OCI-LY3 (cell line): Measurements from ENCODE around the gene SMC1B.
"Not testable (repeated sequence)": the region's sequence is repeated elsewhere in the genome, so short reads cannot be mapped to it uniquely, and the experiment has no call there.

Experiments
- H2AFZ ChIP-seq: fragments of 200-600, 300-600 bp; shearing (Covaris generic); 2 replicates; pipeline ENCODE4 v1.6.0; 2014; ENCODE audit warnings: antibody characterized with exemption, low read depth, low read length
- H3K27ac ChIP-seq: fragments of 200-600, 300-600 bp; sonication (generic); 2 replicates; pipeline ENCODE4 v1.5.1; 2014; ENCODE audit warnings: mild to moderate bottlenecking, low read length, moderate library complexity, mixed read lengths
- H3K27me3 ChIP-seq: fragments of 200-600, 300-600 bp; sonication (generic); 2 replicates; pipeline ENCODE4 v1.6.1; 2014; ENCODE audit warnings: low read depth, low read length, mixed read lengths
- H3K36me3 ChIP-seq: fragments of 200-600, 300-600 bp; sonication (generic); replicated peaks from 2 replicates; pipeline ENCODE3; 2014; ENCODE audit warnings: low read depth, low read length, mixed read lengths
- H3K4me1 ChIP-seq: fragments of 300-600, 200-600 bp; sonication (generic); 2 replicates; pipeline ENCODE4 v1.6.1; 2014; ENCODE audit warnings: low read length, mixed read lengths
- H3K4me2 ChIP-seq: fragments of 200-600, 300-600 bp; sonication (generic); 2 replicates; pipeline ENCODE4 v1.6.1; 2014; ENCODE audit warnings: low read length, mixed read lengths
- H3K4me3 ChIP-seq: fragments of 300-600, 200-600 bp; sonication (generic); 2 replicates; pipeline ENCODE4 v1.5.1; 2014; ENCODE audit warnings: antibody characterized with exemption, mild to moderate bottlenecking, low read length, moderate library complexity
- H3K79me2 ChIP-seq: fragments of 300-600, 200-600 bp; shearing (Covaris generic); 2 replicates; pipeline ENCODE4 v1.6.1; 2014; ENCODE audit warnings: mild to moderate bottlenecking, low read length, mixed read lengths
- H3K9ac ChIP-seq: fragments of 300-600, 200-600 bp; shearing (Covaris generic); 2 replicates; pipeline ENCODE4 v1.6.0; 2014; ENCODE audit warnings: mild to moderate bottlenecking, low read length, moderate library complexity
- H3K9me3 ChIP-seq: fragments of 200-600, 300-600 bp; shearing (Covaris generic); 2 replicates; pipeline ENCODE4 v1.6.1; 2014; ENCODE audit warnings: low read length, mixed read lengths; ENCODE audit not compliant: insufficient read depth
- H4K20me1 ChIP-seq: fragments of 200-600, 300-600 bp; sonication (generic); 2 replicates; pipeline ENCODE4 v1.6.1; 2016; ENCODE audit warnings: low read length, mixed read lengths; ENCODE audit not compliant: insufficient read depth
- CTCF ChIP-seq: fragments of 200-600, 300-600 bp; sonication (generic); IDR thresholded peaks from 2 replicates; pipeline ENCODE4 v1.5.1; 2014; ENCODE audit warnings: antibody characterized with exemption, low read length, low read depth
- EZH2phosphoT487 ChIP-seq: fragments of 200-600 bp; shearing (Covaris generic); IDR thresholded peaks from 2 replicates; pipeline ENCODE4 v1.6.1; 2018; ENCODE audit warnings: antibody characterized with exemption, mixed run types, low read depth

The SMC1B gene

GRCh38 chr22:45353786-45354185, 59.6 kb downstream of the SMC1B start:
- H3K27ac ChIP-seq, result no peak overlapping the region
- no peaks in the 10 kb centered on the region for H3K9me3 ChIP-seq

GRCh38 chr22:45352757-45353156, 60.6 kb downstream of the SMC1B start:
- not testable (repeated sequence) for H3K36me3 ChIP-seq, H3K4me3 ChIP-seq, H3K27me3 ChIP-seq, H2AFZ ChIP-seq, H3K9ac ChIP-seq, H3K4me1 ChIP-seq, H3K27ac ChIP-seq, H3K9me3 ChIP-seq, H3K4me2 ChIP-seq, H3K79me2 ChIP-seq, H4K20me1 ChIP-seq

More at GRCh38 chr22:45353786-45354185, 59.6 kb downstream of the SMC1B start:
- Histone ChIP-seq H4K20me1 (no peaks in the 10 kb centered on the region), H3K36me3 (no peaks in the 10 kb centered on the region), H3K79me2 (no peaks in the 10 kb centered on the region), H2AFZ (no peak overlapping the region), H3K4me3 (no peak overlapping the region), H3K9ac (no peak overlapping the region), H3K4me1 (no peaks in the 10 kb centered on the region), H3K4me2 (no peak overlapping the region), H3K27me3 (no peaks in the 10 kb centered on the region)
- TF ChIP-seq EZH2phosphoT487, result no peak
- TF ChIP-seq CTCF, result no peak

- no peak overlapping the region for H2AFZ ChIP-seq
- H3K4me3 ChIP-seq, result no peak overlapping the region
- H3K9ac ChIP-seq, result no peak overlapping the region
- peaks cover 3% of the 10 kb centered on the region for H3K36me3 ChIP-seq
- H4K20me1 ChIP-seq, result no peaks in the 10 kb centered on the region
- H3K79me2 ChIP-seq, result no peaks in the 10 kb centered on the region
- no peaks in the 10 kb centered on the region for H3K4me1 ChIP-seq
- H3K27ac ChIP-seq, result no peak overlapping the region
- H3K4me2 ChIP-seq, result no peak overlapping the region
- no peak for TF ChIP-seq EZH2phosphoT487
- no peak for TF ChIP-seq CTCF
- H3K27me3 ChIP-seq, result no peaks in the 10 kb centered on the region
- no peaks in the 10 kb centered on the region for H3K9me3 ChIP-seq
These were observed 61.4 kb downstream of the SMC1B start for GRCh38 chr22:45351956-45352355.

GRCh38 chr22:45349916-45350315, 63.5 kb downstream of the SMC1B start:
- H3K4me3 ChIP-seq, result no peak overlapping the region
- H3K27me3 ChIP-seq, result no peaks in the 10 kb centered on the region
- H2AFZ ChIP-seq, result no peak overlapping the region
- H3K4me1 ChIP-seq, result no peaks in the 10 kb centered on the region
- H4K20me1 ChIP-seq, result no peaks in the 10 kb centered on the region
- H3K79me2 ChIP-seq, result no peaks in the 10 kb centered on the region
- TF ChIP-seq CTCF (no peak), EZH2phosphoT487 (no peak)
- H3K27ac ChIP-seq, result no peak overlapping the region
- peaks cover 15% of the 10 kb centered on the region for H3K36me3 ChIP-seq
- H3K9me3 ChIP-seq, result no peaks in the 10 kb centered on the region
- H3K9ac ChIP-seq, result no peak overlapping the region
- H3K4me2 ChIP-seq, result no peak overlapping the region

GRCh38 chr22:45344334-45344733, 69.1 kb downstream of the SMC1B start:
- Histone ChIP-seq H2AFZ (no peak overlapping the region), H3K4me1 (no peaks in the 10 kb centered on the region), H3K79me2 (no peaks in the 10 kb centered on the region), H3K9ac (no peak overlapping the region), H3K27ac (no peak overlapping the region), H4K20me1 (no peaks in the 10 kb centered on the region), H3K9me3 (no peaks in the 10 kb centered on the region), H3K4me3 (no peak overlapping the region), H3K4me2 (no peak overlapping the region), H3K27me3 (no peaks in the 10 kb centered on the region), H3K36me3 (peaks cover 54% of the 10 kb centered on the region)
- TF ChIP-seq EZH2phosphoT487 (no peak), CTCF (no peak)
